PC-9 (cell line): ENCODE results near the gene AGTR1. TPM values are rescaled to one million over a fixed set of nuclear protein-coding genes. Genes with fewer than 3 reads are reported as not detected.

ENCODE experiments used
- Bru-seq: library from RNA; stranded (reverse); fragments of 400-500 nt; gene quantifications from one replicate; lab custom pipeline; 2021; lab: Mats Ljungman, UMichigan
- BruChase-seq, 2 experiments: library from RNA; stranded (reverse); fragments of 400-500 nt; gene quantifications; one replicate each; lab custom pipeline; 2021; lab: Mats Ljungman, UMichigan
- BruUV-seq: library from RNA; stranded (reverse); fragments of 400-500 nt; replicated peaks from 2 replicates; lab custom pipeline; 2021; lab: Mats Ljungman, UMichigan
- CTCF ChIA-PET: fragments of 300-600 bp; sonication (Branson Sonifier 250); formaldehyde crosslinking; loops from one replicate; lab custom pipeline; 2022; ENCODE audit warnings: antibody characterized with exemption; lab: Charles Lee
- POLR2A ChIA-PET: fragments of 300-600 bp; sonication (Branson Sonifier 250); formaldehyde crosslinking; loops from one replicate; lab custom pipeline; 2022; ENCODE audit warnings: antibody characterized with exemption; ENCODE audit not compliant: unreplicated experiment; lab: Charles Lee
- DNase-seq, 2 experiments: peaks; one replicate each; pipeline versions ENCODE4 v3.0.0 to v3.0.0-alpha.2; 2015 to 2022; ENCODE audit warnings: mixed read lengths in 1 of 2
- H2AFZ ChIP-seq: fragments of 200-600 bp; sonication (generic); 2 replicates; pipeline ENCODE4 v1.8.1; 2017; ENCODE audit warnings: antibody characterized with exemption
- H3F3A ChIP-seq: fragments of 200-600 bp; sonication (generic); 2 replicates; pipeline ENCODE4 v1.8.1; 2017; ENCODE audit warnings: antibody characterized with exemption, mild to moderate bottlenecking, low read depth; ENCODE audit not compliant: insufficient read depth
- H3K27ac ChIP-seq: fragments of 200-600 bp; sonication (generic); 2 replicates; pipeline ENCODE4 v1.6.1; 2016; ENCODE audit warnings: mixed run types
- H3K27me3 ChIP-seq: fragments of 200-600 bp; sonication (generic); 2 replicates; pipeline ENCODE4 v1.6.1; 2016; ENCODE audit warnings: low read depth, mixed run types; ENCODE audit not compliant: insufficient read depth
- H3K36me3 ChIP-seq: fragments of 200-600 bp; sonication (generic); 2 replicates; pipeline ENCODE4 v1.6.1; 2016; ENCODE audit warnings: low read depth, mixed run types
- H3K4me1 ChIP-seq: fragments of 200-600 bp; sonication (generic); replicated peaks from 2 replicates; pipeline ENCODE4 v1.6.1; 2016; ENCODE audit warnings: mixed run types; ENCODE audit not compliant: insufficient read depth
- H3K4me2 ChIP-seq: fragments of 200-600 bp; sonication (generic); 2 replicates; pipeline ENCODE4 v1.6.1; 2017; ENCODE audit warnings: mixed run types
- H3K4me3 ChIP-seq: fragments of 200-600 bp; sonication (generic); 2 replicates; pipeline ENCODE4 v1.6.1; 2016; ENCODE audit warnings: mixed run types
- H3K79me2 ChIP-seq: fragments of 200-600 bp; sonication (generic); 2 replicates; pipeline ENCODE4 v1.6.1; 2017; ENCODE audit warnings: low read depth, mixed run types
- H3K9me2 ChIP-seq: fragments of 200-600 bp; sonication (generic); 2 replicates; pipeline ENCODE4 v1.8.1; 2017; ENCODE audit warnings: mild to moderate bottlenecking; ENCODE audit not compliant: insufficient read depth
- H3K9me3 ChIP-seq: fragments of 200-600 bp; sonication (generic); 2 replicates; pipeline ENCODE4 v1.8.1; 2016; ENCODE audit warnings: low read depth; ENCODE audit not compliant: insufficient read depth
- H4K20me1 ChIP-seq: fragments of 200-600 bp; sonication (generic); 2 replicates; pipeline ENCODE4 v1.8.1; 2017; ENCODE audit not compliant: insufficient read depth
- CTCF ChIP-seq: fragments of 200-600 bp; sonication (generic); conservative IDR thresholded peaks from 2 replicates; pipeline ENCODE4 v1.6.1; 2017; ENCODE audit warnings: mixed run types, antibody characterized with exemption, mild to moderate bottlenecking, moderate library complexity
- EZH2 ChIP-seq: fragments of 200-600 bp; sonication (generic); IDR thresholded peaks from 2 replicates; pipeline ENCODE4 v1.8.0; 2017; ENCODE audit warnings: antibody characterized with exemption, low read depth
- intact Hi-C: fragments of 100-400 bp; cut with micrococcal nuclease; formaldehyde crosslinking; loops from one replicate; pipeline ENCODE4 v1.10.0; 2022; ENCODE audit not compliant: unreplicated experiment
- long read RNA-seq: library from polyadenylated mRNA; stranded (forward); transcript quantifications from one replicate; pipeline ENCODE4 v2.0.0, GENCODE V29; 2022
- total RNA-seq: library from RNA; stranded (reverse); gene quantifications from 2 replicates; pipeline ENCODE4 v1.2.3, GENCODE V29; 2021

AGTR1 gene
- total RNA-seq (not detected in 2 replicates), Bru-seq, nascent RNA (percentile 2 among the genes with signal in this experiment), BruChase-seq, experiment 1, labeled RNA remaining after a 2-hour chase (not detected), BruChase-seq, experiment 2, labeled RNA remaining after a 6-hour chase (not detected)
- long read RNA-seq: 0 reads

GRCh38 chr3:148697306-148698189, at the start of gene AGTR1:
TSS of gene AGTR1 (plus strand) at chr3:148697903. CDS start at chr3:148741036, 43,133 bp downstream.
- no peak for TF ChIP-seq EZH2
- no peak for TF ChIP-seq CTCF
- no peak within 1 kb of the TSS for H3K27ac ChIP-seq
- intact Hi-C loops: loop anchor here (5.0 kb wide), 1 partner anchor 95 kb away; no protein-coding TSS in a partner anchor
- H3K36me3 ChIP-seq: no peaks in the 10 kb centered on the region
- no peaks in the 10 kb centered on the region for H3K9me2 ChIP-seq
- no peaks in the 10 kb centered on the region for H3K27me3 ChIP-seq
- no peaks in the 10 kb centered on the region for H3K9me3 ChIP-seq
- no peak for DNase-seq
- H2AFZ ChIP-seq: no peak within 1 kb of the TSS
- ChIA-PET CTCF (no interaction called here), POLR2A (no interaction called here)
- BruUV-seq: no TSS peak
- H3K4me3 ChIP-seq: no peak within 1 kb of the TSS
- no peaks in the 10 kb centered on the region for H3K79me2 ChIP-seq
- no peaks in the 10 kb centered on the region for H3K4me1 ChIP-seq
- no peaks in the 10 kb centered on the region for H4K20me1 ChIP-seq
- no peaks in the 10 kb centered on the region for H3F3A ChIP-seq
- H3K4me2 ChIP-seq: no peak within 1 kb of the TSS

GRCh38 chr3:148648685-148649352, 48.9 kb upstream of the AGTR1 start:
- peaks cover 3% of the 10 kb centered on the region for H3K4me1 ChIP-seq
- DNase-seq: no peak
- no peak overlapping the region for H3K4me3 ChIP-seq
- CTCF ChIA-PET: no interaction called here
- H3K27me3 ChIP-seq: no peaks in the 10 kb centered on the region
- POLR2A ChIA-PET: interaction anchor here (0.6 kb wide), 1 partner anchor 59 kb away, joined by 6 read pairs; no protein-coding TSS in a partner anchor
- TF ChIP-seq EZH2 (no peak), CTCF (no peak)
- no peak overlapping the region for H3K4me2 ChIP-seq
- H3K27ac ChIP-seq: no peak overlapping the region
- H3K9me3 ChIP-seq: no peaks in the 10 kb centered on the region
- no peaks in the 10 kb centered on the region for H3K79me2 ChIP-seq
- BruUV-seq: no TSS peak
- intact Hi-C loops: loop anchor here (5.0 kb wide), 1 partner anchor 68 kb away; no protein-coding TSS in a partner anchor
- H3K9me2 ChIP-seq: no peaks in the 10 kb centered on the region
- no peaks in the 10 kb centered on the region for H3F3A ChIP-seq
- H3K36me3 ChIP-seq: no peaks in the 10 kb centered on the region
- no peak overlapping the region for H2AFZ ChIP-seq
- H4K20me1 ChIP-seq: no peaks in the 10 kb centered on the region

GRCh38 chr3:148651549-148651948, 46.2 kb upstream of the AGTR1 start:
- H4K20me1 ChIP-seq: no peaks in the 10 kb centered on the region
- no peaks in the 10 kb centered on the region for H3K36me3 ChIP-seq
- H3K4me3 ChIP-seq: no peak overlapping the region
- H3K9me2 ChIP-seq: no peaks in the 10 kb centered on the region
- intact Hi-C loops: no loop called here
- TF ChIP-seq EZH2 (no peak), CTCF (no peak)
- no peak overlapping the region for H2AFZ ChIP-seq
- H3F3A ChIP-seq: no peaks in the 10 kb centered on the region
- no peak for DNase-seq
- ChIA-PET CTCF (no interaction called here), POLR2A (no interaction called here)
- no TSS peak for BruUV-seq
- H3K9me3 ChIP-seq: no peaks in the 10 kb centered on the region
- no peaks in the 10 kb centered on the region for H3K79me2 ChIP-seq
- H3K4me2 ChIP-seq: no peak overlapping the region
- H3K4me1 ChIP-seq: no peaks in the 10 kb centered on the region
- H3K27ac ChIP-seq: no peak overlapping the region
- no peaks in the 10 kb centered on the region for H3K27me3 ChIP-seq
